GM18907 (cell line): ENCODE results near the gene DNAJC5G.
"Not testable (repeated sequence)": the region's sequence is repeated elsewhere in the genome, so short reads cannot be mapped to it uniquely, and the experiment has no call there.

ENCODE experiments used
- ATAC-seq: cut with Tn5 transposase; IDR thresholded peaks from one replicate; pipeline ENCODE4 v1.9.1; 2021; ENCODE audit warnings: mild to moderate bottlenecking, moderate library complexity; ENCODE audit not compliant: unreplicated experiment

Gene DNAJC5G

GRCh38 chr2:27307545-27308358, 32.5 kb downstream of the DNAJC5G start:
- ATAC-seq, result no peak

- ATAC-seq, result no peak
Observed at GRCh38 chr2:27308359-27308881, 33.2 kb downstream of the DNAJC5G start, which contains the start of gene UCN. Gene UCN (minus strand): TSS chr2:27308445. CDS start chr2:27307895, 550 bp downstream.

- no peak for ATAC-seq
Observed at GRCh38 chr2:27309651-27310050, 34.4 kb downstream of the DNAJC5G start.

- ATAC-seq, result no peak
Observed at GRCh38 chr2:27312152-27312551, 36.9 kb downstream of the DNAJC5G start.

GRCh38 chr2:27313882-27314645, 38.8 kb downstream of the DNAJC5G start:
- no peak for ATAC-seq

GRCh38 chr2:27314709-27315108, 39.5 kb downstream of the DNAJC5G start:
- ATAC-seq, result no peak

- ATAC-seq, result no peak
Observed at GRCh38 chr2:27315122-27315521, 39.9 kb downstream of the DNAJC5G start.

GRCh38 chr2:27316655-27317412, 41.6 kb downstream of the DNAJC5G start:
- no peak for ATAC-seq

GRCh38 chr2:27319839-27320238, 44.6 kb downstream of the DNAJC5G start:
- not testable (repeated sequence) for ATAC-seq

GRCh38 chr2:27320958-27321543, 45.8 kb downstream of the DNAJC5G start:
- ATAC-seq, result no peak

GRCh38 chr2:27322301-27322765, 47.1 kb downstream of the DNAJC5G start:
- ATAC-seq, result peak; percentile 16

- ATAC-seq, result peak; percentile 92
Observed at GRCh38 chr2:27322766-27323595, 47.7 kb downstream of the DNAJC5G start, which contains the start of gene MPV17. Gene MPV17 (minus strand): TSS chr2:27323097. CDS start chr2:27322517, 580 bp downstream.

GRCh38 chr2:27323596-27324285, 48.5 kb downstream of the DNAJC5G start:
- ATAC-seq, result no peak

GRCh38 chr2:27324720-27325119, 49.5 kb downstream of the DNAJC5G start:
- no peak for ATAC-seq
